BE2C (cell line): ENCODE results near the gene BRPF3.

Experiments
- DNase-seq: peaks from one replicate; pipeline ENCODE4 v3.0.0-alpha.2; 2020
- H3K27me3 ChIP-seq: fragments of 250-450 bp; sonication (Bioruptor Pico); 2 replicates; pipeline ENCODE4 v1.5.1; 2020; ENCODE audit warnings: mild to moderate bottlenecking
- H3K36me3 ChIP-seq: fragments of 250-450 bp; sonication (Bioruptor Pico); 2 replicates; pipeline ENCODE4 v1.5.1; 2020; ENCODE audit warnings: mild to moderate bottlenecking
- H3K4me1 ChIP-seq: fragments of 250-450 bp; sonication (Bioruptor Pico); 2 replicates; pipeline ENCODE4 v1.5.1; 2020
- H3K4me3 ChIP-seq: 2 replicates; pipeline ENCODE4 v1.5.1; 2011; ENCODE audit warnings: low read depth, low read length
- H3K9me3 ChIP-seq: fragments of 250-450 bp; sonication (Bioruptor Pico); 2 replicates; pipeline ENCODE4 v1.5.1; 2020
- CTCF ChIP-seq: IDR thresholded peaks from 2 replicates; pipeline ENCODE4 v1.5.1; 2012; ENCODE audit warnings: mild to moderate bottlenecking, low read depth, low read length

BRPF3 gene

GRCh38 chr6:36239774-36240173 lies 43.2 kb downstream of the BRPF3 start:
- H3K36me3 ChIP-seq, result no peaks in the 10 kb centered on the region
- no peaks in the 10 kb centered on the region; the same call in 1 of the 2 replicates for H3K4me1 ChIP-seq
- TF ChIP-seq CTCF, result no peak
- H3K27me3 ChIP-seq, result no peaks in the 10 kb centered on the region
- no peak for DNase-seq
- H3K4me3 ChIP-seq, result no peak overlapping the region
- no peaks in the 10 kb centered on the region for H3K9me3 ChIP-seq

- H3K4me1 ChIP-seq, result peaks cover 7% of the 10 kb centered on the region
- H3K36me3 ChIP-seq, result no peaks in the 10 kb centered on the region
- H3K27me3 ChIP-seq, result no peaks in the 10 kb centered on the region
- H3K9me3 ChIP-seq, result no peaks in the 10 kb centered on the region
- TF ChIP-seq CTCF, result no peak
- no peak for DNase-seq
- no peak overlapping the region for H3K4me3 ChIP-seq
Observed at GRCh38 chr6:36241728-36242127, 45.2 kb downstream of the BRPF3 start.

- DNase-seq, result no peak
- no peaks in the 10 kb centered on the region for H3K36me3 ChIP-seq
- TF ChIP-seq CTCF, result no peak
- H3K4me1 ChIP-seq, result peaks cover 7% of the 10 kb centered on the region
- H3K27me3 ChIP-seq, result no peaks in the 10 kb centered on the region
- H3K9me3 ChIP-seq, result no peaks in the 10 kb centered on the region
- H3K4me3 ChIP-seq, result no peak overlapping the region
Observed at GRCh38 chr6:36242161-36242560, 45.6 kb downstream of the BRPF3 start.

GRCh38 chr6:36242626-36243025 lies 46.1 kb downstream of the BRPF3 start:
- no peaks in the 10 kb centered on the region for H3K27me3 ChIP-seq
- no peaks in the 10 kb centered on the region for H3K36me3 ChIP-seq
- H3K9me3 ChIP-seq, result no peaks in the 10 kb centered on the region
- DNase-seq, result no peak
- TF ChIP-seq CTCF, result no peak
- no peak overlapping the region for H3K4me3 ChIP-seq
- peaks cover 7% of the 10 kb centered on the region for H3K4me1 ChIP-seq

- Histone ChIP-seq H3K9me3 (no peaks in the 10 kb centered on the region), H3K4me1 (peaks cover 7% of the 10 kb centered on the region), H3K36me3 (no peaks in the 10 kb centered on the region), H3K4me3 (no peak overlapping the region), H3K27me3 (no peaks in the 10 kb centered on the region)
- no peak for TF ChIP-seq CTCF
- no peak for DNase-seq
Observed at GRCh38 chr6:36243562-36244212, 47.1 kb downstream of the BRPF3 start.

- H3K4me3 ChIP-seq, result no peak overlapping the region
- no peaks in the 10 kb centered on the region for H3K36me3 ChIP-seq
- H3K4me1 ChIP-seq, result peaks cover 7% of the 10 kb centered on the region
- no peak for TF ChIP-seq CTCF
- DNase-seq, result no peak
- no peaks in the 10 kb centered on the region for H3K9me3 ChIP-seq
- no peaks in the 10 kb centered on the region for H3K27me3 ChIP-seq
Observed at GRCh38 chr6:36244641-36245280, 48.2 kb downstream of the BRPF3 start.
